MM.1S (cell line): Measurements from ENCODE around the gene PIWIL1.

Source experiments
- DNase-seq: peaks from one replicate; pipeline ENCODE4 v3.0.0-alpha.2; 2015
- H2AFZ ChIP-seq: fragments of 300-600 bp; sonication (generic); 2 replicates; pipeline ENCODE4 v1.6.0; 2016; ENCODE audit warnings: antibody characterized with exemption, low read length
- H3F3A ChIP-seq: fragments of 300-600 bp; sonication (generic); 2 replicates; pipeline ENCODE4 v1.6.1; 2016; ENCODE audit warnings: mild to moderate bottlenecking, antibody characterized with exemption, low read length, moderate library complexity, mixed read lengths; ENCODE audit not compliant: insufficient read depth
- H3K27ac ChIP-seq: fragments of 300-600 bp; sonication (generic); 2 replicates; pipeline ENCODE4 v1.5.1; 2016; ENCODE audit warnings: mild to moderate bottlenecking, low read length
- H3K27me3 ChIP-seq: fragments of 300-600 bp; sonication (generic); replicated peaks from 2 replicates; pipeline ENCODE4 v1.6.0; 2016; ENCODE audit warnings: low read length; ENCODE audit not compliant: insufficient read depth
- H3K36me3 ChIP-seq: fragments of 300-600 bp; sonication (generic); replicated peaks from 2 replicates; pipeline ENCODE4 v1.6.1; 2016; ENCODE audit warnings: mild to moderate bottlenecking, low read length, mixed read lengths; ENCODE audit not compliant: insufficient read depth
- H3K4me1 ChIP-seq: fragments of 300-600 bp; sonication (generic); 2 replicates; pipeline ENCODE4 v1.6.1; 2016; ENCODE audit warnings: low read length, mixed read lengths
- H3K4me2 ChIP-seq: fragments of 300-600 bp; sonication (generic); 2 replicates; pipeline ENCODE4 v1.6.0; 2016; ENCODE audit warnings: low read depth, low read length
- H3K4me3 ChIP-seq: fragments of 300-600 bp; sonication (generic); 2 replicates; pipeline ENCODE4 v1.5.1; 2016; ENCODE audit warnings: low read length, mixed read lengths
- H3K79me2 ChIP-seq: fragments of 300-600 bp; sonication (generic); 2 replicates; pipeline ENCODE4 v1.6.1; 2016; ENCODE audit warnings: mixed run types, low read length, mixed read lengths
- H3K9ac ChIP-seq: fragments of 300-600 bp; sonication (generic); 2 replicates; pipeline ENCODE4 v1.6.1; 2016; ENCODE audit warnings: low read length, mixed read lengths
- H3K9me2 ChIP-seq: fragments of 300-600 bp; sonication (generic); replicated peaks from 2 replicates; pipeline ENCODE4 v1.6.1; 2016; ENCODE audit warnings: mild to moderate bottlenecking, low read length, mixed read lengths; ENCODE audit not compliant: insufficient read depth
- H3K9me3 ChIP-seq: fragments of 300-600 bp; sonication (generic); replicated peaks from 2 replicates; pipeline ENCODE4 v1.6.1; 2016; ENCODE audit warnings: mild to moderate bottlenecking, low read length, mixed read lengths; ENCODE audit not compliant: insufficient read depth
- H4K20me1 ChIP-seq: fragments of 300-600 bp; sonication (generic); 2 replicates; pipeline ENCODE4 v1.6.1; 2016; ENCODE audit warnings: mild to moderate bottlenecking, low read length, moderate library complexity, mixed read lengths; ENCODE audit not compliant: insufficient read depth
- EZH2 ChIP-seq: fragments of 300-600 bp; sonication (generic); optimal IDR thresholded peaks from 2 replicates; pipeline ENCODE3; 2017; ENCODE audit warnings: low read depth, mild to moderate bottlenecking, antibody characterized with exemption, low read length, mixed read lengths
- EZH2phosphoT487 ChIP-seq: fragments of 300-600 bp; sonication (generic); IDR thresholded peaks from 2 replicates; pipeline ENCODE4 v1.6.1; 2018; ENCODE audit warnings: antibody characterized with exemption, low read length
- TF ChIP-seq, protein P1 (sequence below): fragments of 300-600 bp; sonication (generic); IDR thresholded peaks from 2 replicates; pipeline ENCODE4 v1.5.1; 2016; ENCODE audit warnings: antibody characterized with exemption, low read length, mixed read lengths

Gene PIWIL1

DNA sequence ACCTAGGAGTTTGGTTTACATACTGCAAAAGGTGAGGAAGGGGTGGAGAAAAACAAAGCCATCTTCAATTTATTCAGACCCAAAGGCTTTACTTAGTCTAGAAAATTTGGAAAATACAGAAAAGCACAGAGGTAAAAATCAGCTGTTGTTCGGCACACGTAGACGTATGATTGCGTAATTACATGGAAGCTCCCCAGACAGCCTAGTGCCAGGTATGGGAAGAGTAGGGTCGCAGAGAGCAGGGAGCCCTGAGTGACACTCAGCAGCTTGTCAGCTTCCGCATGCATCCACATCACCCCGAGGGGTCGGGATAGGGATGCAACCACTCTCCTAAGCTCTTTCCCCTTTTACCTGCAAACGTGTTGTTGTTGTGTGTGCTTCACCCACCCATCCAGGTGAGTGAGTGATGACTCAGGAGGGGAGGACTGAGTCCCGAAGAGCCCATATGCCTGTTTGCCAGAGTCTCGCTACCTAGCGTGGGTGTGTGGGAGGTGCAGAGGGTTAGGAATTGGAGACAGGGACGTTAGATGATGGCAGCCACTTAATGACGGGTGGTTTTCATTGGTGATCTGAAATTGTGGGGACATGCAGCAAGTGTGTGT lies 20.1 kb downstream of the PIWIL1 start:
- H3K4me3 ChIP-seq: no peak overlapping the region
- H3K9me3 ChIP-seq: no peaks in the 10 kb centered on the region
- no peaks in the 10 kb centered on the region for H3K4me1 ChIP-seq
- H3K36me3 ChIP-seq: no peaks in the 10 kb centered on the region
- no peak overlapping the region for H3K4me2 ChIP-seq
- no peaks in the 10 kb centered on the region for H3K27me3 ChIP-seq
- no peaks in the 10 kb centered on the region for H3K79me2 ChIP-seq
- no peak for DNase-seq
- H3F3A ChIP-seq: no peaks in the 10 kb centered on the region
- H3K9ac ChIP-seq: no peak overlapping the region
- H2AFZ ChIP-seq: no peak overlapping the region
- no peak for TF ChIP-seq EZH2
- no peak for TF ChIP-seq EZH2phosphoT487
- TF ChIP-seq, protein P1, sequence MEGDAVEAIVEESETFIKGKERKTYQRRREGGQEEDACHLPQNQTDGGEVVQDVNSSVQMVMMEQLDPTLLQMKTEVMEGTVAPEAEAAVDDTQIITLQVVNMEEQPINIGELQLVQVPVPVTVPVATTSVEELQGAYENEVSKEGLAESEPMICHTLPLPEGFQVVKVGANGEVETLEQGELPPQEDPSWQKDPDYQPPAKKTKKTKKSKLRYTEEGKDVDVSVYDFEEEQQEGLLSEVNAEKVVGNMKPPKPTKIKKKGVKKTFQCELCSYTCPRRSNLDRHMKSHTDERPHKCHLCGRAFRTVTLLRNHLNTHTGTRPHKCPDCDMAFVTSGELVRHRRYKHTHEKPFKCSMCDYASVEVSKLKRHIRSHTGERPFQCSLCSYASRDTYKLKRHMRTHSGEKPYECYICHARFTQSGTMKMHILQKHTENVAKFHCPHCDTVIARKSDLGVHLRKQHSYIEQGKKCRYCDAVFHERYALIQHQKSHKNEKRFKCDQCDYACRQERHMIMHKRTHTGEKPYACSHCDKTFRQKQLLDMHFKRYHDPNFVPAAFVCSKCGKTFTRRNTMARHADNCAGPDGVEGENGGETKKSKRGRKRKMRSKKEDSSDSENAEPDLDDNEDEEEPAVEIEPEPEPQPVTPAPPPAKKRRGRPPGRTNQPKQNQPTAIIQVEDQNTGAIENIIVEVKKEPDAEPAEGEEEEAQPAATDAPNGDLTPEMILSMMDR: no peak
- H3K9me2 ChIP-seq: no peaks in the 10 kb centered on the region
- H4K20me1 ChIP-seq: no peaks in the 10 kb centered on the region
- H3K27ac ChIP-seq: no peak overlapping the region

- Histone ChIP-seq H3K4me3 (no peak overlapping the region), H3K9ac (no peak overlapping the region), H3K36me3 (no peaks in the 10 kb centered on the region), H2AFZ (no peak overlapping the region), H4K20me1 (no peaks in the 10 kb centered on the region), H3K9me3 (no peaks in the 10 kb centered on the region), H3K4me2 (no peak overlapping the region), H3K27me3 (no peaks in the 10 kb centered on the region), H3K27ac (no peak overlapping the region), H3F3A (no peaks in the 10 kb centered on the region), H3K9me2 (no peaks in the 10 kb centered on the region), H3K79me2 (no peaks in the 10 kb centered on the region), H3K4me1 (no peaks in the 10 kb centered on the region)
- TF ChIP-seq, protein P1: no peak
- TF ChIP-seq EZH2: no peak
- TF ChIP-seq EZH2phosphoT487: no peak
- no peak for DNase-seq
Measured at GRCh38 chr12:130362060-130362459, 24.4 kb downstream of the PIWIL1 start.

- Histone ChIP-seq H3K4me3 (no peak overlapping the region), H3K9me2 (no peaks in the 10 kb centered on the region), H3K4me1 (no peaks in the 10 kb centered on the region), H3K4me2 (no peak overlapping the region), H3F3A (no peaks in the 10 kb centered on the region), H3K27me3 (no peaks in the 10 kb centered on the region; the same call in 1 of the 2 replicates), H3K9me3 (no peaks in the 10 kb centered on the region), H3K27ac (no peak overlapping the region), H4K20me1 (no peaks in the 10 kb centered on the region), H3K79me2 (no peaks in the 10 kb centered on the region), H3K36me3 (no peaks in the 10 kb centered on the region), H3K9ac (no peak overlapping the region), H2AFZ (no peak overlapping the region)
- no peak for DNase-seq
- TF ChIP-seq EZH2 (no peak), EZH2phosphoT487 (no peak)
- TF ChIP-seq, protein P1: no peak
Measured at GRCh38 chr12:130364578-130364977, 26.9 kb downstream of the PIWIL1 start.
